ENCODE measurements around the gene KCTD12. TPM values are rescaled to one million over a fixed set of nuclear protein-coding genes. Genes with fewer than 3 reads are reported as not detected.

Gene KCTD12
- total RNA-seq, 4 donors from 2014 or later, result 91.5 to 376 (median 127) TPM

GRCh38 chr13:76852986-76853385, 33.2 kb downstream of the KCTD12 start:
- peak; percentile 16 to 28 for DNase-seq
- Histone ChIP-seq H3K27me3 (no peaks in the 10 kb centered on the region), H3K36me3 (no peaks in the 10 kb centered on the region), H3K9me3 (no peaks in the 10 kb centered on the region), H3K4me3 (no peak overlapping the region), H3K27ac (peak overlapping the region; percentile 45 to 48), H3K4me1 (peaks cover 0 to 6% of the 10 kb centered on the region in 2 donors)
- intact Hi-C loops (cut with DNase I; ENCODE audit: low total_unique reads), result no loop called here
- TF ChIP-seq CTCF (IDR thresholded peaks at IDR 0.05), result no peak
- TF ChIP-seq POLR2A (IDR thresholded peaks at IDR 0.05), result no peak

GRCh38 chr13:76851961-76852360, 34.2 kb downstream of the KCTD12 start:
- TF ChIP-seq POLR2A (IDR thresholded peaks at IDR 0.05) (no peak), CTCF (IDR thresholded peaks at IDR 0.05) (no peak)
- no peak overlapping the region for H3K27ac ChIP-seq
- no peaks in the 10 kb centered on the region for H3K27me3 ChIP-seq
- no peak overlapping the region for H3K4me3 ChIP-seq
- peaks cover 0 to 6% of the 10 kb centered on the region in 2 donors for H3K4me1 ChIP-seq
- no peak for DNase-seq
- no peaks in the 10 kb centered on the region for H3K36me3 ChIP-seq
- intact Hi-C loops (cut with DNase I; ENCODE audit: low total_unique reads), result no loop called here
- no peaks in the 10 kb centered on the region for H3K9me3 ChIP-seq

- H3K36me3 ChIP-seq, result no peaks in the 10 kb centered on the region
- H3K27me3 ChIP-seq, result no peaks in the 10 kb centered on the region
- peaks cover 5 to 6% of the 10 kb centered on the region in 2 donors for H3K4me1 ChIP-seq
- intact Hi-C loops (cut with DNase I; ENCODE audit: low total_unique reads), result no loop called here
- TF ChIP-seq CTCF (IDR thresholded peaks at IDR 0.05), result no peak
- TF ChIP-seq POLR2A (IDR thresholded peaks at IDR 0.05), result no peak
- no peaks in the 10 kb centered on the region for H3K9me3 ChIP-seq
- H3K4me3 ChIP-seq, result no peak overlapping the region
- no peak overlapping the region for H3K27ac ChIP-seq
- no peak for DNase-seq
Measured at GRCh38 chr13:76849493-76849892, 36.7 kb downstream of the KCTD12 start.

- Histone ChIP-seq H3K27ac (no peak overlapping the region), H3K4me1 (peaks cover under 1 to 5% of the 10 kb centered on the region in 2 donors), H3K4me3 (no peak overlapping the region), H3K36me3 (no peaks in the 10 kb centered on the region), H3K27me3 (no peaks in the 10 kb centered on the region), H3K9me3 (no peaks in the 10 kb centered on the region)
- DNase-seq, result peak in 1 of 2 donors; percentile 26
- intact Hi-C loops (cut with DNase I; ENCODE audit: low total_unique reads), result no loop called here
- TF ChIP-seq POLR2A (IDR thresholded peaks at IDR 0.05) (no peak), CTCF (IDR thresholded peaks at IDR 0.05) (no peak)
Measured at GRCh38 chr13:76848596-76848995, 37.6 kb downstream of the KCTD12 start.

GRCh38 chr13:76846363-76846762, 39.8 kb downstream of the KCTD12 start:
- Histone ChIP-seq H3K4me3 (no peak overlapping the region), H3K27ac (peak overlapping the region; percentile 58 to 60)
- intact Hi-C loops (cut with DNase I; ENCODE audit: low total_unique reads), result no loop called here

More at GRCh38 chr13:76846363-76846762, 39.8 kb downstream of the KCTD12 start:
- TF ChIP-seq POLR2A (IDR thresholded peaks at IDR 0.05) (no peak), CTCF (IDR thresholded peaks at IDR 0.05) (no peak)
- Histone ChIP-seq H3K4me1 (peaks cover 0 to 5% of the 10 kb centered on the region in 2 donors), H3K36me3 (no peaks in the 10 kb centered on the region), H3K9me3 (no peaks in the 10 kb centered on the region), H3K27me3 (no peaks in the 10 kb centered on the region)
- no peak for DNase-seq

All from uterus (tissue), 4 donors.